HG03565 (cell line): ENCODE data around the gene PACSIN2.
A peak's percentile ranks its signal among the peaks of the same experiment; 100 is the strongest.
"Not testable (repeated sequence)": the region's sequence is repeated elsewhere in the genome, so short reads cannot be mapped to it uniquely, and the experiment has no call there.

Source experiments
- ATAC-seq: cut with Tn5 transposase; IDR thresholded peaks from one replicate; pipeline ENCODE4 v1.9.1; 2021; ENCODE audit warnings: mild to moderate bottlenecking, moderate library complexity; ENCODE audit not compliant: unreplicated experiment

The PACSIN2 gene

GRCh38 chr22:43014869-43015676 lies at the start of gene PACSIN2:
PACSIN2 (minus strand) TSS chr22:43015149; CDS start chr22:42912080, 103,069 bp downstream.
- ATAC-seq: peak; percentile 85

GRCh38 chr22:43060183-43060582 lies 45.2 kb upstream of the PACSIN2 start:
- no peak for ATAC-seq

- ATAC-seq: no peak
Measured at GRCh38 chr22:43057641-43058040, 42.7 kb upstream of the PACSIN2 start.

GRCh38 chr22:43053176-43053575 lies 38.2 kb upstream of the PACSIN2 start:
- no peak for ATAC-seq

GRCh38 chr22:43050995-43051394 lies 36.0 kb upstream of the PACSIN2 start:
- ATAC-seq: no peak

- ATAC-seq: no peak
Measured at GRCh38 chr22:43047605-43048004, 32.7 kb upstream of the PACSIN2 start.

- ATAC-seq: no peak
Measured at GRCh38 chr22:43044290-43044712, 29.4 kb upstream of the PACSIN2 start.

- no peak for ATAC-seq
Measured at GRCh38 chr22:43042101-43042780, 27.3 kb upstream of the PACSIN2 start.

- ATAC-seq: no peak
Measured at GRCh38 chr22:43039800-43040199, 24.9 kb upstream of the PACSIN2 start.

- no peak for ATAC-seq
Measured at GRCh38 chr22:43038325-43038724, 23.4 kb upstream of the PACSIN2 start.

GRCh38 chr22:43036282-43036829 lies 21.4 kb upstream of the PACSIN2 start:
- ATAC-seq: no peak

- no peak for ATAC-seq
Measured at GRCh38 chr22:43035250-43035649, 20.3 kb upstream of the PACSIN2 start.

GRCh38 chr22:43031617-43032016 lies 16.7 kb upstream of the PACSIN2 start:
- ATAC-seq: no peak

GRCh38 chr22:43018615-43019014 lies 3.7 kb upstream of the PACSIN2 start:
- no peak for ATAC-seq

GRCh38 chr22:43017525-43018460 lies 2.8 kb upstream of the PACSIN2 start:
- no peak for ATAC-seq

- not testable (repeated sequence) for ATAC-seq
Measured at GRCh38 chr22:43016150-43016549, 1.2 kb upstream of the PACSIN2 start.

- ATAC-seq: no peak
Measured at GRCh38 chr22:43015677-43016042, 711 bp upstream of the PACSIN2 start.

GRCh38 chr22:43014316-43014868 lies 557 bp downstream of the PACSIN2 start:
- ATAC-seq: no peak

- no peak for ATAC-seq
Measured at GRCh38 chr22:43013355-43014315, 1.3 kb downstream of the PACSIN2 start.
